Uterus (tissue), 2 donors: ENCODE measurements around the gene KIF1B.

Source experiments
- CTCF ChIP-seq, 4 experiments: fragments of 200-600 bp in 2 of 4; fragments of 450-650 bp in 2 of 4; sonication (generic) in 2 of 4; IDR thresholded peaks; one replicate each; pipeline ENCODE4 v1.5.1; 2016 to 2019; ENCODE audit warnings: antibody characterized with exemption in 4 of 4, mild to moderate bottlenecking in 2 of 4, moderate library complexity in 1 of 4
- POLR2A ChIP-seq, 2 donors: fragments of 450-650 bp; IDR thresholded peaks; one replicate each; pipeline ENCODE4 v1.6.1; 2016; ENCODE audit warnings: antibody characterized with exemption in 2 of 2, mild to moderate bottlenecking in 1 of 2, moderate library complexity in 1 of 2

GRCh38 chr1:10353693-10354092 lies 143.3 kb downstream of the KIF1B start:
- TF ChIP-seq POLR2A (IDR thresholded peaks at IDR 0.05) (no peak), CTCF (IDR thresholded peaks at IDR 0.05) (no peak)
